GM13976 (cell line): ENCODE measurements around the gene SVIP.

Source experiments
- DNase-seq: peaks from one replicate; pipeline ENCODE4 v3.0.0; 2012; ENCODE audit warnings: low spot score
- CTCF ChIP-seq: IDR thresholded peaks from 2 replicates; pipeline ENCODE4 v1.5.1; 2012; ENCODE audit warnings: borderline replicate concordance, mild to moderate bottlenecking; ENCODE audit not compliant: insufficient read depth; ENCODE audit errors: extremely low read depth, missing control alignments, control extremely low read depth
- in situ Hi-C: fragments of 300-500 bp; cut with MboI; formaldehyde crosslinking; loops from one replicate; pipeline ENCODE4 v1.12.0; 2022; ENCODE audit warnings: low sequenced_read_pairs, mixed read lengths, inconsistent platforms; ENCODE audit not compliant: unreplicated experiment

Gene SVIP

GRCh38 chr11:22798901-22799300 lies 30.7 kb downstream of the SVIP start:
- in situ Hi-C loops: loop anchor here (10.0 kb wide), 1 partner anchor 464 kb away; the partner anchor contains the start of gene SLC17A6
- DNase-seq: no peak
- TF ChIP-seq CTCF: no peak

- no peak for DNase-seq
- no peak for TF ChIP-seq CTCF
- in situ Hi-C loops: loop anchor here (10.0 kb wide), 1 partner anchor 462 kb away; the partner anchor contains the start of gene SLC17A6
These were observed 32.6 kb downstream of the SVIP start for GRCh38 chr11:22797047-22797446.

GRCh38 chr11:22795914-22796313 lies 33.7 kb downstream of the SVIP start:
- no peak for TF ChIP-seq CTCF
- no peak for DNase-seq
- in situ Hi-C loops: loop anchor here (10.0 kb wide), 1 partner anchor 461 kb away; the partner anchor contains the start of gene SLC17A6

GRCh38 chr11:22792497-22792896 lies 37.1 kb downstream of the SVIP start:
- in situ Hi-C loops: loop anchor here (10.0 kb wide), 1 partner anchor 458 kb away; the partner anchor contains the start of gene SLC17A6
- TF ChIP-seq CTCF: no peak
- DNase-seq: no peak

- in situ Hi-C loops: loop anchor here (10.0 kb wide), 1 partner anchor 113 kb away; no protein-coding TSS in a partner anchor
- DNase-seq: peak; percentile 39
- TF ChIP-seq CTCF: no peak
These were observed 41.9 kb downstream of the SVIP start for GRCh38 chr11:22787551-22788162.

- TF ChIP-seq CTCF: no peak
- DNase-seq: no peak
- in situ Hi-C loops: loop anchor here (10.0 kb wide), 1 partner anchor 112 kb away; no protein-coding TSS in a partner anchor
These were observed 42.5 kb downstream of the SVIP start for GRCh38 chr11:22787055-22787454.
